KMS-11 (cell line): ENCODE data around the gene ZNF3.

Source experiments
- H2AFZ ChIP-seq: fragments of 200-600 bp; sonication (generic); 2 replicates; pipeline ENCODE4 v1.6.1; 2016; ENCODE audit warnings: antibody characterized with exemption, mixed run types, low read depth
- H3K27ac ChIP-seq: fragments of 200-600 bp; sonication (generic); 2 replicates; pipeline ENCODE4 v1.6.1; 2016; ENCODE audit warnings: mild to moderate bottlenecking, mixed run types
- H3K27me3 ChIP-seq: fragments of 200-600 bp; sonication (generic); 2 replicates; pipeline ENCODE4 v1.6.1; 2017; ENCODE audit warnings: mild to moderate bottlenecking, low read depth, mixed run types, moderate library complexity; ENCODE audit not compliant: insufficient read depth
- H3K36me3 ChIP-seq: fragments of 200-600 bp; sonication (generic); 2 replicates; pipeline ENCODE4 v1.6.1; 2017; ENCODE audit warnings: mild to moderate bottlenecking, mixed run types; ENCODE audit not compliant: insufficient read depth
- H3K4me1 ChIP-seq: fragments of 200-600 bp; sonication (generic); 2 replicates; pipeline ENCODE4 v1.6.1; 2016; ENCODE audit warnings: mild to moderate bottlenecking, low read depth, mixed run types; ENCODE audit not compliant: poor library complexity, severe bottlenecking
- H3K4me2 ChIP-seq: fragments of 200-600 bp; sonication (generic); 2 replicates; pipeline ENCODE4 v1.7.0; 2016; ENCODE audit warnings: mild to moderate bottlenecking, mixed run types
- H3K4me3 ChIP-seq: fragments of 200-600 bp; sonication (generic); IDR thresholded peaks from 2 replicates; pipeline ENCODE4 v1.6.1; 2017; ENCODE audit warnings: low read depth, low read length, mixed read lengths; ENCODE audit not compliant: insufficient read depth
- H3K79me2 ChIP-seq: fragments of 200-600 bp; sonication (generic); 2 replicates; pipeline ENCODE4 v1.6.1; 2016; ENCODE audit warnings: low read depth, mixed run types; ENCODE audit not compliant: insufficient read depth
- H3K9ac ChIP-seq: fragments of 200-600 bp; sonication (generic); 2 replicates; pipeline ENCODE4 v1.6.1; 2016; ENCODE audit warnings: mild to moderate bottlenecking, mixed run types
- H4K20me1 ChIP-seq: fragments of 200-600 bp; sonication (generic); 2 replicates; pipeline ENCODE4 v1.6.1; 2016; ENCODE audit warnings: mild to moderate bottlenecking, mixed run types; ENCODE audit not compliant: insufficient read depth
- CTCF ChIP-seq: fragments of 200-600 bp; sonication (generic); conservative IDR thresholded peaks from 2 replicates; pipeline ENCODE4 v1.6.1; 2017; ENCODE audit warnings: low read depth, mild to moderate bottlenecking, antibody characterized with exemption, low read length, moderate library complexity, mixed read lengths

ZNF3 gene

DNA sequence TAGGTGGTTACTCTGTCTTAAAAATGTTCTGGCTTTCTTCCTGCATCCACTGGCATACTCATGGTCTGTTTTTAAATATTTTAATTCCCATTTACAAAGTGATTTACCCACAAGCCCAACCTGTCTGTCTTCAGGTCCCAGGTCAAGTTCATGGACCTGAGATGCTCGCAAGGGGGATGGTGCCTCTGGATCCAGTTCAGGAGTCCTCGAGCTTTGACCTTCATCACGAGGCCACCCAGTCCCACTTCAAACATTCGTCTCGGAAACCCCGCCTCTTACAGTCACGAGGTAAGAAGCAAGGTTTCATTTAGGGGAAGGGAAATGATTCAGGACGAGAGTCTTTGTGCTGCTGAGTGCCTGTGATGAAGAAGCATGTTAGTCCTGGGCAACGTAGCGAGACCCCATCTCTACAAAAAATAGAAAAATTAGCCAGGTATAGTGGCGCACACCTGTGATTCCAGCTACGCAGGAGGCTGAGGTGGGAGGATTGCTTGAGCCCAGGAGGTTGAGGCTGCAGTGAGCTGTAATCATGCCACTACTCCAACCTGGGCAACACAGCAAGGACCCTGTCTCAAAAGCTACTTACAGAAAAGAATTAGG, 57.4 kb downstream of the ZNF3 start:
- H3K4me3 ChIP-seq, result no peak overlapping the region
- peaks cover 17% of the 10 kb centered on the region; the same call in 1 of the 2 replicates for H3K36me3 ChIP-seq
- no peaks in the 10 kb centered on the region; the same call in 1 of the 2 replicates for H3K79me2 ChIP-seq
- H3K27ac ChIP-seq, result no peak overlapping the region
- no peak overlapping the region for H3K9ac ChIP-seq
- TF ChIP-seq CTCF, result no peak
- H2AFZ ChIP-seq, result no peak overlapping the region
- H3K27me3 ChIP-seq, result no peaks in the 10 kb centered on the region
- no peaks in the 10 kb centered on the region for H3K4me1 ChIP-seq
- H3K4me2 ChIP-seq, result no peak overlapping the region
- no peaks in the 10 kb centered on the region for H4K20me1 ChIP-seq

DNA sequence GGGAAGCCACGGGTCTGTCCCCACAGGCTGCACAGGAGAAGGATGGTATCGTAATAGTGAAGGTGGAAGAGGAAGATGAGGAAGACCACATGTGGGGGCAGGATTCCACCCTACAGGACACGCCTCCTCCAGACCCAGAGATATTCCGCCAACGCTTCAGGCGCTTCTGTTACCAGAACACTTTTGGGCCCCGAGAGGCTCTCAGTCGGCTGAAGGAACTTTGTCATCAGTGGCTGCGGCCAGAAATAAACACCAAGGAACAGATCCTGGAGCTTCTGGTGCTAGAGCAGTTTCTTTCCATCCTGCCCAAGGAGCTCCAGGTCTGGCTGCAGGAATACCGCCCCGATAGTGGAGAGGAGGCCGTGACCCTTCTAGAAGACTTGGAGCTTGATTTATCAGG, 58.0 kb downstream of the ZNF3 start:
- H3K27me3 ChIP-seq, result no peaks in the 10 kb centered on the region
- no peaks in the 10 kb centered on the region for H4K20me1 ChIP-seq
- H3K4me1 ChIP-seq, result no peaks in the 10 kb centered on the region
- H3K9ac ChIP-seq, result no peak overlapping the region
- H3K27ac ChIP-seq, result no peak overlapping the region
- H3K4me2 ChIP-seq, result no peak overlapping the region
- H3K4me3 ChIP-seq, result no peak overlapping the region
- TF ChIP-seq CTCF, result no peak
- no peak overlapping the region for H2AFZ ChIP-seq
- H3K36me3 ChIP-seq, result peaks cover 17% of the 10 kb centered on the region; the same call in 1 of the 2 replicates
- no peaks in the 10 kb centered on the region; the same call in 1 of the 2 replicates for H3K79me2 ChIP-seq

DNA sequence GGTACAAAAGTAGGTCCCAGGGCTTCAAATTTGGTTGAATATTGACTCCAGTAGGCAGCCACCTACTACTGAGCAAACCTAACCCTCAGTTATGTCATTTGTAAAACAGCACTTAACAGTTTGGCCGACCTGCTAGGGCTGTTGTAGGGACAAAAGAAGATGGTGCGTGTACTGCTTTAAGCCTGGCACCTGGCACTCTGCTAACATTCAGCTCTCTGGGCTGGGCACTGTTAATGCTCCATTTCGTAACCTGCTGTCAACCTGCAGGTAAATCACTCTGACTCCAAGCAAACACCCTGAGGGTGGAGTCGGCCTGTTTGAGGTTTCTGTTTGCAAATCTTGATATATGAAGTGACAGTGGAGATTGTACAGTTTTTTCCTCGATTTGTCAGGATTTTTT, 58.9 kb downstream of the ZNF3 start:
- Histone ChIP-seq H3K79me2 (peaks cover 8% of the 10 kb centered on the region), H3K36me3 (peaks cover 17% of the 10 kb centered on the region; the same call in 1 of the 2 replicates), H3K4me3 (no peak overlapping the region), H3K27me3 (no peaks in the 10 kb centered on the region), H3K9ac (no peak overlapping the region), H3K4me2 (no peak overlapping the region), H4K20me1 (no peaks in the 10 kb centered on the region), H3K4me1 (no peaks in the 10 kb centered on the region), H3K27ac (no peak overlapping the region), H2AFZ (no peak overlapping the region)
- no peak for TF ChIP-seq CTCF

DNA sequence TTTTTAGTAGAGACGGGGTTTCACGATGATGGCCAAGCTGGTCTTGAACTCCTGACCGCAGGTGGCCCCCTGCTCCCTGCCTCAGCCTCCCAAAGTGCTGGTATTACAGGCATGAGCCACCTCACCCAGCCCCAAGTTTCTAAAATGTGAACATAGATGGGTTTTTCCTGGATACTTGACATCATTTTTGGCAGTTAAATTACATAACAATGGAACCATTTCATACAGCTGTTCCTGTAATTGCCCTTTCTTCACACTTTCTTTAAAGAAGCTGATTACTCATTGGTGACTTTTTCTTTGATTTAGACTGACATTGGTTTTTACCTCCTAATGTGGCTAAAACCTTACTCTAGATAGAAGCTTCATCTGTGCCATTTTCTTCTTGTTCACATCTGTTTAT, 60.2 kb downstream of the ZNF3 start:
- Histone ChIP-seq H3K4me3 (no peak overlapping the region), H3K27ac (no peak overlapping the region), H3K9ac (no peak overlapping the region), H3K36me3 (peaks cover 17% of the 10 kb centered on the region; the same call in 1 of the 2 replicates), H2AFZ (no peak overlapping the region), H4K20me1 (no peaks in the 10 kb centered on the region), H3K27me3 (no peaks in the 10 kb centered on the region), H3K4me1 (peaks cover 8% of the 10 kb centered on the region), H3K79me2 (peaks cover 21% of the 10 kb centered on the region), H3K4me2 (no peak overlapping the region)
- no peak for TF ChIP-seq CTCF
